Prostate gland (tissue), 2 donors: Measurements from ENCODE around the gene CD52.

Source experiments
- CTCF ChIP-seq, 4 experiments: fragments of 200-600 bp in 2 of 4; fragments of 450-650 bp in 2 of 4; sonication (generic) in 2 of 4; IDR thresholded peaks; 1 replicate in 3 of 4; 2 replicates in 1 of 4; pipeline ENCODE4 v1.5.1; 2016 to 2019; ENCODE audit warnings: antibody characterized with exemption in 4 of 4, mild to moderate bottlenecking in 2 of 4, moderate library complexity in 2 of 4
- POLR2A ChIP-seq: fragments of 450-650 bp; IDR thresholded peaks from one replicate; pipeline ENCODE4 v1.6.1; 2016; ENCODE audit warnings: antibody characterized with exemption, mild to moderate bottlenecking

GRCh38 chr1:26290122-26290881 lies 27.5 kb upstream of the CD52 start:
- TF ChIP-seq CTCF (IDR thresholded peaks at IDR 0.05) (no peak), POLR2A (no peak)
